ENCODE results near the gene PCNX2. TPM values are rescaled to one million over a fixed set of nuclear protein-coding genes. Genes with fewer than 3 reads are reported as not detected.

Gene PCNX2
- total RNA-seq, 4 donors from 2014 or later = 12.1 to 35.1 (median 15.8) TPM

DNA sequence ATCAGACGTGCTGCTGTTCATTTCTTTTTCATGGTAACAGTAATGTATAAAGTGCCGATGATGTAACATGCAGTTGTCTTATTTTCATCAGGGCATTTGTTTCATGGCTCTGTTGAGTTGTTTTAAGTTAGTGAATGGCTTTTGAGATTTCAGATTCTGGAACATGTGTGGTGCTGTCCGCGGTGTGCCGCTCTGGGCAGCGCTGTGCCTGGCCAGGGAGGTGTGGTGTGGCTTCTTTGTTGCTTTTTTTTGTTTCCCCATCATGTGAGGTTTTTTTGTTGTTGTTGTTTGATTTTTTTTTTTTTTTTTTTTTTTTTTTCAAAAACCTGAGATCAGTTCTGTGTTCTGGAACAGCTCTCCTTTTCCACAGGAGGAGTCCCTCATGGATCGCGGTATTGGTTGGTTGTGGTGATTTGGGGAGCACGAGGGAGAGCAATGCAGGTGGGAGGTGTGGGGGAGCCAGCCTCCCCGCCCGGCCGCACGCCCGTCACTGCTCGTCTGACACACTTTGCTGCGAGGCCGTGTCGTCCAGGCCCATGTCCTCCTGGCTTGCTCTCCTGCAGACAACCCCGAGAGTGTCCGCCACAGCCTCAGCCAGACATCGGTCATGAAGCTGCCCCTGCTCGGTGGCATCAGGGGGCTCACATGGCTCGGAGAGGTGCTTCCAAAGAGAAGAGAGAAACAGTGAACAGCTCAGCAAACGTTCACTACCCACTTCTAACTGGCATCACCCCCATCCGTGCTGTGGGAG, 311.5 kb downstream of the PCNX2 start:
- TF ChIP-seq, protein P1, sequence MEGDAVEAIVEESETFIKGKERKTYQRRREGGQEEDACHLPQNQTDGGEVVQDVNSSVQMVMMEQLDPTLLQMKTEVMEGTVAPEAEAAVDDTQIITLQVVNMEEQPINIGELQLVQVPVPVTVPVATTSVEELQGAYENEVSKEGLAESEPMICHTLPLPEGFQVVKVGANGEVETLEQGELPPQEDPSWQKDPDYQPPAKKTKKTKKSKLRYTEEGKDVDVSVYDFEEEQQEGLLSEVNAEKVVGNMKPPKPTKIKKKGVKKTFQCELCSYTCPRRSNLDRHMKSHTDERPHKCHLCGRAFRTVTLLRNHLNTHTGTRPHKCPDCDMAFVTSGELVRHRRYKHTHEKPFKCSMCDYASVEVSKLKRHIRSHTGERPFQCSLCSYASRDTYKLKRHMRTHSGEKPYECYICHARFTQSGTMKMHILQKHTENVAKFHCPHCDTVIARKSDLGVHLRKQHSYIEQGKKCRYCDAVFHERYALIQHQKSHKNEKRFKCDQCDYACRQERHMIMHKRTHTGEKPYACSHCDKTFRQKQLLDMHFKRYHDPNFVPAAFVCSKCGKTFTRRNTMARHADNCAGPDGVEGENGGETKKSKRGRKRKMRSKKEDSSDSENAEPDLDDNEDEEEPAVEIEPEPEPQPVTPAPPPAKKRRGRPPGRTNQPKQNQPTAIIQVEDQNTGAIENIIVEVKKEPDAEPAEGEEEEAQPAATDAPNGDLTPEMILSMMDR (IDR thresholded peaks at IDR 0.05) = no peak
- TF ChIP-seq POLR2A (IDR thresholded peaks at IDR 0.05) = no peak
- Histone ChIP-seq H3K9me3 (no peaks in the 10 kb centered on the region), H3K4me1 (no peaks in the 10 kb centered on the region), H3K27me3 (no peaks in the 10 kb centered on the region), H3K36me3 (no peaks in the 10 kb centered on the region), H3K4me3 (replicated peaks in 1 of 3) (no peak overlapping the region), H3K27ac (no peak overlapping the region)
- no peak for DNase-seq
- 93 to 97% methylated on average over 25 of the region's 25 CpGs for WGBS, 2 donors
- intact Hi-C loops (cut with DNase I) = no loop called here

GRCh38 chr1:232983375-232983774, 312.1 kb downstream of the PCNX2 start:
- no peak for TF ChIP-seq POLR2A (IDR thresholded peaks at IDR 0.05)
- TF ChIP-seq, protein P1 (IDR thresholded peaks at IDR 0.05) = no peak
- WGBS, 2 donors = 94 to 96% methylated on average over 14 of the region's 14 CpGs
- no peaks in the 10 kb centered on the region for H3K36me3 ChIP-seq
- H3K9me3 ChIP-seq = no peaks in the 10 kb centered on the region
- no peaks in the 10 kb centered on the region for H3K27me3 ChIP-seq
- H3K4me3 ChIP-seq (replicated peaks in 1 of 3) = no peak overlapping the region
- peaks cover 0 to 5% of the 10 kb centered on the region in 2 donors for H3K4me1 ChIP-seq
- no peak for DNase-seq
- H3K27ac ChIP-seq = no peak overlapping the region
- intact Hi-C loops (cut with DNase I) = no loop called here

DNA sequence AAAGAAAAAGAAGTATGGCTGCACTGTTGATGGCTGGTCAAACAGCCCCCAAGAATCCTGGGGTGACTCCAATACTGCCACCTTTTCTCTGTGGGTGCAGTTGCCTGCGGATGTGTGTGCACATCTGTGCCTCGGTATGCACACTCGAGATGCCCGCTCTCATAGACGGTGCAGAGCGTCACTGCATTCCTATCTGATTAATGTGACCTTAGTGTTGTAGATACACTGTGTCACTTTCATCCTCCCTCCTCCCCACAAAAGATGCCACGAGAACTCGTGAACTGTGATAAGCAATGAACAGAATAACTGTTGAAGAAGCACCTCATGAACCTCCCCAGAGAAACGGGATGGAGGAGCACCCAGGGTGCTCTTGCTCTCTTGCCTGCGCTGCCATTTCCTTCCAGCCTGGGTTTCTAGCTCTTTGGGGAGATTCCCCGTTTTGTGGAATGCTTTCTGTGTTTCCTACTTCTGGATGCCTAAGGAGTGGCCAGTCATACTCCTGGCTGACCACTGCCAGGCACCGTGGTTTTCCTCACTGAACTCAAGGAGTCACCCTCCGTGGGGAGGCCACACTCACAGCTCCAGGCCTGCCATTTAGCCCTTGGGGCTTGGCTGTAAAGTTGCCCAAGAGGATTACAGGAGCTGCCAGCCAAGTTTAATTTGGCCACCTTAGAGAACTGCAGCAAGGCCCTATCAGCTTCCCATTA, 313.1 kb downstream of the PCNX2 start:
- no peaks in the 10 kb centered on the region for H3K9me3 ChIP-seq
- no peak for TF ChIP-seq POLR2A (IDR thresholded peaks at IDR 0.05)
- TF ChIP-seq, protein P1 (IDR thresholded peaks at IDR 0.05) = no peak
- H3K4me1 ChIP-seq = peaks cover 0 to 11% of the 10 kb centered on the region in 2 donors
- intact Hi-C loops (cut with DNase I) = no loop called here
- 84 to 85% methylated on average over 13 of the region's 13 CpGs for WGBS, 2 donors
- no peaks in the 10 kb centered on the region for H3K36me3 ChIP-seq
- H3K27me3 ChIP-seq = no peaks in the 10 kb centered on the region
- H3K4me3 ChIP-seq (replicated peaks in 1 of 3) = no peak overlapping the region
- no peak for DNase-seq
- H3K27ac ChIP-seq = no peak overlapping the region

- intact Hi-C loops (cut with DNase I) = no loop called here
- peaks cover 0 to 3% of the 10 kb centered on the region in 2 donors for H3K36me3 ChIP-seq
- H3K27me3 ChIP-seq = no peaks in the 10 kb centered on the region
- H3K4me1 ChIP-seq = peaks cover 0 to 11% of the 10 kb centered on the region in 2 donors
- TF ChIP-seq, protein P1 (IDR thresholded peaks at IDR 0.05) = no peak
- no peak for TF ChIP-seq POLR2A (IDR thresholded peaks at IDR 0.05)
- 73 to 78% methylated on average over 9 of the region's 9 CpGs for WGBS, 2 donors
- no peak overlapping the region for H3K4me3 ChIP-seq (replicated peaks in 1 of 3)
- H3K9me3 ChIP-seq = no peaks in the 10 kb centered on the region
- DNase-seq = no peak
- no peak overlapping the region for H3K27ac ChIP-seq
Observed at GRCh38 chr1:232980986-232981560, 314.5 kb downstream of the PCNX2 start.
